ENCODE results near the gene TOX2. TPM values are rescaled to one million over a fixed set of nuclear protein-coding genes. Genes with fewer than 3 reads are reported as not detected.

Gene TOX2
- total RNA-seq, 1 experiment from 2014 or later, result 1.8 TPM

- H3K4me2 ChIP-seq (ENCODE audit: low read length), result no peak overlapping the region
- H3K27ac ChIP-seq (ENCODE audit: low read length), result no peak overlapping the region
- H4K20me1 ChIP-seq (ENCODE audit: low read length), result no peaks in the 10 kb centered on the region
- H3F3A ChIP-seq (ENCODE audit: low read length, unreplicated experiment), result peaks cover 4% of the 10 kb centered on the region
- no peak overlapping the region for H3K4me3 ChIP-seq (ENCODE audit: low read length)
- H3K9ac ChIP-seq (ENCODE audit: low read length), result no peak overlapping the region
- BruUV-seq (replicated peaks), result no TSS peak
- no peaks in the 10 kb centered on the region for H3K9me3 ChIP-seq (ENCODE audit: low read length)
- H3K79me2 ChIP-seq (ENCODE audit: low read length), result no peaks in the 10 kb centered on the region
- no peaks in the 10 kb centered on the region for H3K36me3 ChIP-seq (ENCODE audit: low read depth, low read length)
- intact Hi-C loops (cut with micrococcal nuclease), result no loop called here
- peaks cover 38% of the 10 kb centered on the region for H3K4me1 ChIP-seq (ENCODE audit: insufficient read depth, low read length)
- H2AFZ ChIP-seq (ENCODE audit: low read length), result no peak overlapping the region
- ChIA-PET CTCF (no interaction called here), POLR2A (ENCODE audit: unreplicated experiment) (no interaction called here)
- no peaks in the 10 kb centered on the region for H3K27me3 ChIP-seq (ENCODE audit: low read length)
- no peak for ATAC-seq
- no peak for TF ChIP-seq EZH2phosphoT487 (IDR thresholded peaks at IDR 0.05; ENCODE audit: borderline replicate concordance, low read length)
- no peak for TF ChIP-seq CTCF (conservative IDR thresholded peaks at IDR 0.05; ENCODE audit: low read depth, low read length)
- no peak for TF ChIP-seq EZH2 (IDR thresholded peaks at IDR 0.05; ENCODE audit: low read length, unreplicated experiment)
- no peaks in the 10 kb centered on the region for H3K9me2 ChIP-seq (replicated peaks; ENCODE audit: low read length)
- no peak for DNase-seq
These were observed 22.2 kb downstream of the TOX2 start for GRCh38 chr20:43936805-43937204.

DNA sequence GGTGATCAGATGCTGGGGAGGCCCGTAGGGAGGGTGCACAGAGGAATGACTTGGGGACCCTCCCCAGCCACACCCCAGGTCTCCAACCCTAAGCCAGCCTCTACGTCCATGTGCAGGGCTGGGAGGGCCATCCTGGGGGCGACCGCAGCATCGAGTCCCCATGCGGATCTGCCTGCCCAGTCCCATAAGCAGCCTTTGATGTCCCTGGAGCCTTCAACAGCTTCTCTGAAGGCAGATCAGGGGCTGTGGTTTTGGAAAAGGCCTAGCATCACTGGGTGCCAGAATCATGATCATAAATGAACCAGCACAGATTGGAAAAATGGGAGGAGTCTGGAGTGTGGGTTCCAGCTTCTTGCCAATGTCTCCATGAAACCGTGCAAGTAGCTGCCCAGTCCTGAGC lies 22.9 kb downstream of the TOX2 start:
- POLR2A ChIA-PET (ENCODE audit: unreplicated experiment), result no interaction called here
- no peak overlapping the region for H3K27ac ChIP-seq (ENCODE audit: low read length)

GRCh38 chr20:43938017-43938655 lies 23.5 kb downstream of the TOX2 start:
- H4K20me1 ChIP-seq (ENCODE audit: low read length), result no peaks in the 10 kb centered on the region

More for the DNA sequence above, 22.9 kb downstream of the TOX2 start:
- Histone ChIP-seq H4K20me1 (ENCODE audit: low read length) (no peaks in the 10 kb centered on the region), H3K9me3 (ENCODE audit: low read length) (no peaks in the 10 kb centered on the region), H3K4me2 (ENCODE audit: low read length) (no peak overlapping the region), H3F3A (ENCODE audit: low read length, unreplicated experiment) (peaks cover 7% of the 10 kb centered on the region), H3K4me1 (ENCODE audit: insufficient read depth, low read length) (peaks cover 46% of the 10 kb centered on the region), H3K27me3 (ENCODE audit: low read length) (no peaks in the 10 kb centered on the region), H3K9me2 (replicated peaks; ENCODE audit: low read length) (no peaks in the 10 kb centered on the region), H3K79me2 (ENCODE audit: low read length) (no peaks in the 10 kb centered on the region), H3K36me3 (ENCODE audit: low read depth, low read length) (no peaks in the 10 kb centered on the region), H3K4me3 (ENCODE audit: low read length) (no peak overlapping the region), H3K9ac (ENCODE audit: low read length) (no peak overlapping the region), H2AFZ (ENCODE audit: low read length) (no peak overlapping the region)
- CTCF ChIA-PET, result no interaction called here
- TF ChIP-seq EZH2phosphoT487 (IDR thresholded peaks at IDR 0.05; ENCODE audit: borderline replicate concordance, low read length), result no peak
- BruUV-seq (replicated peaks), result no TSS peak
- DNase-seq (no peak), ATAC-seq (no peak)
- intact Hi-C loops (cut with micrococcal nuclease), result no loop called here

More at GRCh38 chr20:43938017-43938655, 23.5 kb downstream of the TOX2 start:
- intact Hi-C loops (cut with micrococcal nuclease), result loop anchor here (2.0 kb wide), 1 partner anchor 37 kb away; no protein-coding TSS in a partner anchor
- Histone ChIP-seq H3K27me3 (ENCODE audit: low read length) (no peaks in the 10 kb centered on the region), H3K79me2 (ENCODE audit: low read length) (no peaks in the 10 kb centered on the region), H3F3A (ENCODE audit: low read length, unreplicated experiment) (peaks cover 7% of the 10 kb centered on the region), H3K9ac (ENCODE audit: low read length) (no peak overlapping the region), H3K4me3 (ENCODE audit: low read length) (no peak overlapping the region), H2AFZ (ENCODE audit: low read length) (no peak overlapping the region), H3K4me2 (ENCODE audit: low read length) (no peak overlapping the region), H3K9me3 (ENCODE audit: low read length) (no peaks in the 10 kb centered on the region), H3K27ac (ENCODE audit: low read length) (peak overlapping the region; percentile 91), H3K36me3 (ENCODE audit: low read depth, low read length) (no peaks in the 10 kb centered on the region), H3K9me2 (replicated peaks; ENCODE audit: low read length) (no peaks in the 10 kb centered on the region), H3K4me1 (ENCODE audit: insufficient read depth, low read length) (peaks cover 52% of the 10 kb centered on the region)
- CTCF ChIA-PET, result no interaction called here
- DNase-seq, result no peak
- POLR2A ChIA-PET (ENCODE audit: unreplicated experiment), result no interaction called here
- ATAC-seq, result no peak
- TF ChIP-seq EZH2 (IDR thresholded peaks at IDR 0.05; ENCODE audit: low read length, unreplicated experiment), result no peak
- no peak for TF ChIP-seq EZH2phosphoT487 (IDR thresholded peaks at IDR 0.05; ENCODE audit: borderline replicate concordance, low read length)
- no peak for TF ChIP-seq CTCF (conservative IDR thresholded peaks at IDR 0.05; ENCODE audit: low read depth, low read length)
- BruUV-seq (replicated peaks), result no TSS peak

All from PC-3 (cell line).